EH (cell line): ENCODE measurements around the gene THAP7.

Experiments used
- DNase-seq: peaks from one replicate; pipeline ENCODE4 v3.0.0-alpha.2; 2015; ENCODE audit warnings: low read depth

The THAP7 gene

GRCh38 chr22:21031545-21032036 is 29.7 kb upstream of the THAP7 start:
- no peak for DNase-seq

GRCh38 chr22:21030621-21031544 is 29.0 kb upstream of the THAP7 start:
- DNase-seq, result no peak

DNA sequence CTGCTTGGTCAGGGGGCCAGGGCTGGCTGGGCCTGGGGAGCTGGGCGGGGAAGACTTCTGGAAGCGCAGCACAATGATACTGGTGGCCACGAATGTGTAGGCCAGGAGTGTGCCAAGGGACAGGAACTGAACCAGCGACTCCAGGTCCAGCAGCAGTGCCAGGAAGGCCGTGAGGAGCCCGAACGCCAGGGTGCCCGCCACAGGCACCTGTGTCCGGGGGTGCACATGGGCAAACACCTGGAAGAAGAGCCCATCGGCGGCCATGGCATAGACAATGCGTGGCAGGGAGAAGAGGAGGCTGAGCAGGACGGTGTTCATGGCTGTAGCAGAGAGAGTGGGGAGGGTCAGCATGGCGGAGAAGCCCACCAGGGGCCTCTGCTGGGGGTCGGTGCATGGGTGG is 28.1 kb upstream of the THAP7 start:
- no peak for DNase-seq

DNA sequence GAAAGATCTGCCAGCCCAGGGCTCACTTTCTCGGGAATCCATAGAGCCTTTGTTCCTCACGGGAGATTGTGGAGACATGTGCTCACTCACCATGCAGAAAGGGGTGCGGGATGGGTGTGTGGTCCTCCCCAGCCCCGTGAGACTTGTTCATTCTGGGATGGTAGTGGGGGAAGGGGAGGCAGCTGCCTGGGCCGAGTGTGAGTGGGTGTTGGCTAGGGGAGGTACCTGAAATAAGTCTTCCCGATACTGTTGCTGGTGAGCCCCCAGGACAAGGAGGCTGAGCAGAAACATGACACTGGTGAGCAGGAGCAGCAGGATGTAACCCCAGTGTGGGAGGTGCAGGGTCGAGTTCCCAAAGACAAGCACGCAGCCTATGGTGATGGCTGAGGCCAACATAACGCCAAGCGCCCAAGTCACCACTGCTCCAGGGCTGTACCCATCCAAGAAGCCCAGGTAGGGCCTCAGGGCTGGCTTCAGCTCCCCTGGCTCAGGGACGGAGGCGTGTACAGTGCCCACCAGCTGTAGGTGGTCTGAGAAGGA is 27.6 kb upstream of the THAP7 start:
- no peak for DNase-seq

DNA sequence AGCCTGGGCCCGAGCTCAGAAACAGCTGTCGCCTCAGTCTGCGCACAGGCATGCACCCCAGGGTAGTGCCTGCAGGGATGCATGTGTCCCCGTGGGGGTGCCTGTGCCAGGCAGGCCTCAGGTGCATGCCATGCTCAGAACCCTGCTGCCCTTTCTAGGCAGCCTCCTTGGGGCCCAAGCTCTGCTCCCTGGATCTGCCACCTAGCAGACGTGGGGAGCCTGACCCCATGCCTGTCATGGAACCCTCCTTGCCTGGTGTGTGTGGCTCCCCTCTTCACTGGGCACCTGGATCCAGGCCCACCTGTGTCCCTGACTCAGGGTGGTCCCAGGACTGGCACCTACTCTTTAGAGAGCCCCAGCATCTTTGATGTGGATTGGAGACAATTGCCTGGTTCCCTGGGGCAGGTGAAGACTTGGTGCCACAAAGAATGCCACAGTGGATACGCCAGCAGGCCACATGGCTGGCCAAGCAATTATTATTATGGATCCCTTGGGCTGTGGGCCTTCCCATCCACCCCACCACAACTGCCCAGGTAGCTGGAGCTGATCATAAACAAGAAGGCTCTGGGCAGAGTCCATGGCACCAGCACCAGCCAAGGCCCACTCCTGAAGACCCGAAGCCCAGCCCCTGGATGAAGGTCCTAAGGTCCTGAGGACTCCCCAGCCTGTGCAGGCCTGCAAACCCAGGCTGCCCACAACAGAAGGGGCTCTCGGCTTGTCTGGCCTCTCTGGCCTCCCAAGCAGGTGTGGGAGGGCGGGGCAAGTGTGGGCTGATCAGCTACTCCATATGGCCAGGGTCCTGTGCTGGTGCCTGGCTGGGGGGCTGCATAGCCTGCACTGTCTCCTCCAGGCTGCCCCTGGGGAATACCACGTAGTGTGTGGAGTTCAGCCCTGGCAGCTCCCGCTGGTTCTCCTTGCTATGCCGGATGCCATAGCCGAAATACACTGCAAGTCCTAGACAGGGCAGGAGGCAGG is 26.6 kb upstream of the THAP7 start:
- no peak for DNase-seq

DNA sequence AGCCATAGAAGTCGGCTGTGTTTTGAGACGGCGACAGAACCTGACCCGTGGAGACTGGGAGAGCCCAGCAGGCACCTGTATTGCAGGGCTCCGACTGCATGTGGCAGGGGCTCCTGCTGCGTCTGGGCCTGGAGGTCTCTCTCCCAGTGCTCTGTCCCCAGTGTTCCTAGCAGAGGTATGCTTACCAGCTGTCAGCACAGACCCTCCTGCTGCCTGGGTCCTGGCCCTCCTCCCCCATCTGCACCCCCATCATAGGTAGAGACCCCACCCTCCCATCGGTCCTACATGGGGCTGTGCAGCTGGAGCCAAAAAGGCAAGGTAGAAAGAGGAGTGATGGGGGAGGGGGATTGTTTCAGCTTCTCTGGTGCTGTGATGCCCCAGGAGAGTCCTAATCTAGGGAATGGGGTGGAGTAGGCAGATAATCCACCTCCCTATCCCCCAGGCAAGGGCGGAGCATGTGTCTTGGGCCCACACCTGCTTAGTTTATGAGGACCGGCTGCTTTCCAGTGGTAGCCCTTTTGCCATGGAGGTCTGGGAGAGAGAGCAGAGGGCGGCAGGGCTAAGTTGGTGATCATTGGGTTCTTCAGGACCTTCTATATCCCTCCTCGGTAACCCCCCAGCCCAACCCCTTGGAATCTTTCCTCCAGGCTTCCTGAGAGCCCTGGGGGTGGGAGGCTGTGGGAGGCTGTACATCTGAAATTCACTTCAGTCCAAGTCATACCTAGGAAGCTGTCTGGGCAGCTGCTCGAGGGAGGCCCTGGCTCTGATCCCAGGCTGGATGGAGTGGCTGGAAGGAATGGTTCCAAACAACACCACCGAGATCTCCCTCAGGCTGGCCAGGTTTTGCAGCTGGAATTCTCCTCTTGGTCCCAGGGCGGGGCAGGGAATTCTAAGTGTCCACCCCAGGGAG is 25.1 kb upstream of the THAP7 start:
- peak; percentile 74 for DNase-seq

- no peak for DNase-seq
These were observed 24.1 kb upstream of the THAP7 start for GRCh38 chr22:21025763-21026755.

- no peak for DNase-seq
These were observed 23.3 kb upstream of the THAP7 start for GRCh38 chr22:21025266-21025665.

DNA sequence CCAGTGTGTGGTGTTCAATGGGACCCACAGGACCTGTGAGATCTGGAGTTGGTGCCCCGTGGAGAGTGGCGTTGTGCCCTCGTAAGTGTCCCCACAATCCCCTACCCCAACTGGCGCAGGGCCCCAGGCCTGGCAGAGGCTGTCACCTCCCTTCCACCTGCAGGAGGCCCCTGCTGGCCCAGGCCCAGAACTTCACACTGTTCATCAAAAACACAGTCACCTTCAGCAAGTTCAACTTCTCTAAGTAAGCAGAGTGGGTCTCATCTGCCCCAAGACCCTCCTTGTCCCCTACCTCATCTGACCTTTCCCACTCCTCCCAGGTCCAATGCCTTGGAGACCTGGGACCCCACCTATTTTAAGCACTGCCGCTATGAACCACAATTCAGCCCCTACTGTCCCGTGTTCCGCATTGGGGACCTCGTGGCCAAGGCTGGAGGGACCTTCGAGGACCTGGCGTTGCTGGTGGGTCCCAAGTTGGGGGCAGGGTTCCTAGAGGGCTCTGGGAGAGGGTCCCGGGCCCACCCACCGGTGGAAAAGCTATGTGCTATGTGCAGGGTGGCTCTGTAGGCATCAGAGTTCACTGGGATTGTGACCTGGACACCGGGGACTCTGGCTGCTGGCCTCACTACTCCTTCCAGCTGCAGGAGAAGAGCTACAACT is 21.2 kb upstream of the THAP7 start:
- DNase-seq, result no peak

GRCh38 chr22:21022507-21022906 is 20.6 kb upstream of the THAP7 start:
- no peak for DNase-seq

- DNase-seq, result peak; percentile 36
These were observed 19.0 kb upstream of the THAP7 start for GRCh38 chr22:21020802-21021429.

- no peak for DNase-seq
These were observed 16.4 kb upstream of the THAP7 start for GRCh38 chr22:21018314-21018713.

DNA sequence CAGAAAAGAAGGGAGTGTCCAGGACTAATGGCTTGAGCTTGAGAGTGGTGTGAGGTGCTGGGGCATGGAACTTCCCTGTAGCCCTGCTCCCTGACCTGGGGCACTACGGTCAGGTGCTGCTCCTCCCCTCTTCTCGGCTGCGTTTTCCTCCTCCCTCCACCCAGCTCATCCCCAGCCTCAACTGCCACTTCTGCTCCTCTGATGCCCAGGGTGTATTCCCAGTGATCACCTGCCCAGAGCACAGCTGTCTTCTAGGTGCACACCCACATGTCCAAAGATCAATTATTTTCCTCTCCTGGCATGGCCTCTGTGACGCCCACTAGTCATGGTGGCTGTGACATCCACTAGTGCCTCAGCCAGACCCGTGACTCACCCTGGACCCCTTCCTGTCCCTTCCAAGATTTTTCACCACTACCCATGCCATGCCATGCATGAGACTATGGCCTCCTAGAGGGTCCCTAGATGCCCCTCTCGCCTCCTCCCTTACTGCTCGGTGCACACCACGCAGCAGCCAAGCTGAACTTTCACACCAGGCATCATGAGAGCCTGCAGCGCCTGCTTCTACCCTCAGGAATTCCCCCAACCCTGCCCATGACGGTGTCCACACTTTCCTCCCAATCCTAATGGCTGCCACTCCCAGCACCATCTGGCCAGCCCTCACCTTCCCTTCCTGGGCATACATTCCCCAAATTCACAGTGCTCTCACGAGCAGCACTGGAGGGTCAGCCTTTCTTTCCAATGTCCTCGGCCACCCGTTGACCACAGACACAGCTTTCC is 14.9 kb upstream of the THAP7 start:
- no peak for DNase-seq

GRCh38 chr22:21015466-21016006 is 13.6 kb upstream of the THAP7 start:
- DNase-seq, result no peak

- DNase-seq, result peak; percentile 62
These were observed 13.0 kb upstream of the THAP7 start, which contains the start of gene P2RX6 for GRCh38 chr22:21014726-21015465. TSS of gene P2RX6 (plus strand) at chr22:21015165. CDS start at chr22:21015175, 10 bp downstream.

DNA sequence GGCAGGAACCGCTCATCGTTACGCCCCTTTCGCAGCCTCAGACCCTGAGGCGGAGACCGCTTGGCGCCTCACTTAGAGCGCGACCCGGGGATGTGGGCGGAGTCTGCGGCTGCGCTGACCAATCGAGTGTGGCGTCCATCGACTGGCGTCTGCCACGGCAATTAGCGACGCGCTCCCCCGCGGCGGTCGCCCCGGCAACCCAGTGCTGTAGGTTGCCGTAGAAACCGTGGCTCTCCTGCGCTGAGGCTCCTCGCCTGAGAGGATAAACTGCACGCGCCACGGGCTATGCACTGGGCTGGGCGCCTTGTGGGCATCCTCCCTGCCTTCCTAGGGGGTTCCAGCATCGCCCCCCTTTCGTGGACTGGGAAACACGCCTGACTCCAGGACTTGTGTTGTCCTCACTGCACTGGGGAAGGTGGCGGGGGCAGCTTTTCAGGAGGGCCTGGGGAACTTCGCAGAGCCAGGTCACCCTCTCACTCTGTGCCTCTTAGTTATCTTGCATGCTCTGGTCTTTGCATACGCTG is 12.3 kb upstream of the THAP7 start:
- peak; percentile 95 for DNase-seq
